LNCAP (cell line): ENCODE results near the gene SPRED3.

Source experiments
- CTCF ChIP-seq: fragments of 450-650 bp; IDR thresholded peaks from 2 replicates; pipeline ENCODE4 v1.5.1; 2017; ENCODE audit warnings: mild to moderate bottlenecking

SPRED3 gene

GRCh38 chr19:38442736-38443135, 54.2 kb downstream of the SPRED3 start:
- TF ChIP-seq CTCF, result no peak

- no peak for TF ChIP-seq CTCF
Measured at GRCh38 chr19:38443458-38443999, 55.0 kb downstream of the SPRED3 start.

GRCh38 chr19:38444026-38444425, 55.5 kb downstream of the SPRED3 start:
- TF ChIP-seq CTCF, result no peak

- no peak for TF ChIP-seq CTCF
Measured at GRCh38 chr19:38445362-38445761, 56.9 kb downstream of the SPRED3 start.

- TF ChIP-seq CTCF, result no peak
Measured at GRCh38 chr19:38448225-38448624, 59.7 kb downstream of the SPRED3 start.
